Stimulated activated naive CD8-positive, alpha-beta T cell treated with anti-CD3 and anti-CD28 coated beads, Interleukin-15, Interleukin-2, amounts not matched to agents 100 ng/mL and 50 ng/mL, for 24 hours (primary cell): ENCODE data around the gene PARD3B.
"Not testable (repeated sequence)": the region's sequence is repeated elsewhere in the genome, so short reads cannot be mapped to it uniquely, and the experiment has no call there.

Experiments used
- H3K27ac Mint-ChIP-seq: one replicate; pipeline ENCODE4 v1.8.0; 2021; ENCODE audit warnings: mild to moderate bottlenecking, mixed read lengths
- H3K27me3 Mint-ChIP-seq: one replicate; pipeline ENCODE4 v1.8.0; 2021; ENCODE audit warnings: mixed read lengths
- H3K36me3 Mint-ChIP-seq: one replicate; pipeline ENCODE4 v1.8.0; 2021; ENCODE audit warnings: low read depth, mixed read lengths
- H3K4me1 Mint-ChIP-seq: one replicate; pipeline ENCODE4 v1.8.0; 2021; ENCODE audit warnings: low read depth, mixed read lengths
- H3K4me3 Mint-ChIP-seq: one replicate; pipeline ENCODE4 v1.8.0; 2021; ENCODE audit warnings: mild to moderate bottlenecking, mixed read lengths
- H3K9me3 Mint-ChIP-seq: one replicate; pipeline ENCODE4 v1.8.0; 2021; ENCODE audit warnings: mixed read lengths

PARD3B gene

GRCh38 chr2:204529795-204530463 lies 15.3 kb upstream of the PARD3B start:
- Mint-ChIP-seq H3K4me1 (no peaks in the 10 kb centered on the region), H3K9me3 (no peaks in the 10 kb centered on the region), H3K4me3 (no peak overlapping the region), H3K36me3 (no peaks in the 10 kb centered on the region), H3K27me3 (no peaks in the 10 kb centered on the region), H3K27ac (no peak overlapping the region)

DNA sequence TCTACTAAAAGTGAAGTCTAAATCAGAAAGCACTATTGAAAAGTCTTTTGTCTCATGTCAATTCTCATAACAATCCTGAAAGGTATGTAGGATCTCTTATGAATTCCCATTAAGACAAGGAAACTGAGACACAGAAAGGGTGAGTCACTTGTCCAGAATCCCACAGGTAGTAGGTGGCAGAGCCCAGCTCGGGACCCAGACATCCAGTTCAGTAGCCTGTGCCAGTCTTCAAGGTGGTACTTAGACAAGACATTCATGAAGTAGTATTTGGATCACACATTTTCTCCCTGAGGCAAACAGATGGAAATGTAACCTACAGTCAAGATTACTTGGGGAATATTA lies 14.8 kb upstream of the PARD3B start:
- Mint-ChIP-seq H3K27me3 (no peaks in the 10 kb centered on the region), H3K9me3 (no peaks in the 10 kb centered on the region), H3K27ac (no peak overlapping the region), H3K36me3 (no peaks in the 10 kb centered on the region), H3K4me1 (no peaks in the 10 kb centered on the region), H3K4me3 (no peak overlapping the region)

GRCh38 chr2:204533629-204534370 lies 11.5 kb upstream of the PARD3B start:
- H3K4me3 Mint-ChIP-seq = no peak overlapping the region
- H3K9me3 Mint-ChIP-seq = no peaks in the 10 kb centered on the region
- no peaks in the 10 kb centered on the region for H3K4me1 Mint-ChIP-seq
- H3K36me3 Mint-ChIP-seq = no peaks in the 10 kb centered on the region
- no peaks in the 10 kb centered on the region for H3K27me3 Mint-ChIP-seq
- H3K27ac Mint-ChIP-seq = no peak overlapping the region

GRCh38 chr2:204535356-204535755 lies 9.9 kb upstream of the PARD3B start:
- Mint-ChIP-seq H3K27me3 (no peaks in the 10 kb centered on the region), H3K36me3 (no peaks in the 10 kb centered on the region), H3K9me3 (no peaks in the 10 kb centered on the region), H3K4me3 (no peak overlapping the region), H3K4me1 (no peaks in the 10 kb centered on the region), H3K27ac (no peak overlapping the region)

DNA sequence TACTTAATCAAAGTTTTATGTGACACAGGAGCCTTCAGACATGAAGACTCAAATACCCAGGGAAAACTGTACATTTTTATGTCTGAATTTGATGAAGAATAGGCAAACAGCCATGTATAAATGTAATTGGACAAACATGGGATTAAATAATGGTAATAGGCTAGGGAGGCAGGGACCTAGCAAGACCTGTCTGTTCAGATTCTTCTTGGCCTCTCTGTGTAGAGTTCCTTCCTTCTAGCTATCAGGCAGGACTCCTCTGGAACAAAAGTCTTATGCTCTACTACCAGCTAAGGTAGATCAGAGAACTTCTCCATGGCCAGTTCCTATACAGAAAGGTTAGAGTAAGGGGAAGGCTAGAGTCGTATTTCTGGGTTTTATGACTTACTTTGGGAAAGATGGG lies 9.5 kb upstream of the PARD3B start:
- H3K9me3 Mint-ChIP-seq = no peaks in the 10 kb centered on the region
- H3K4me3 Mint-ChIP-seq = no peak overlapping the region
- H3K36me3 Mint-ChIP-seq = no peaks in the 10 kb centered on the region
- H3K27ac Mint-ChIP-seq = no peak overlapping the region
- H3K4me1 Mint-ChIP-seq = no peaks in the 10 kb centered on the region
- no peaks in the 10 kb centered on the region for H3K27me3 Mint-ChIP-seq

DNA sequence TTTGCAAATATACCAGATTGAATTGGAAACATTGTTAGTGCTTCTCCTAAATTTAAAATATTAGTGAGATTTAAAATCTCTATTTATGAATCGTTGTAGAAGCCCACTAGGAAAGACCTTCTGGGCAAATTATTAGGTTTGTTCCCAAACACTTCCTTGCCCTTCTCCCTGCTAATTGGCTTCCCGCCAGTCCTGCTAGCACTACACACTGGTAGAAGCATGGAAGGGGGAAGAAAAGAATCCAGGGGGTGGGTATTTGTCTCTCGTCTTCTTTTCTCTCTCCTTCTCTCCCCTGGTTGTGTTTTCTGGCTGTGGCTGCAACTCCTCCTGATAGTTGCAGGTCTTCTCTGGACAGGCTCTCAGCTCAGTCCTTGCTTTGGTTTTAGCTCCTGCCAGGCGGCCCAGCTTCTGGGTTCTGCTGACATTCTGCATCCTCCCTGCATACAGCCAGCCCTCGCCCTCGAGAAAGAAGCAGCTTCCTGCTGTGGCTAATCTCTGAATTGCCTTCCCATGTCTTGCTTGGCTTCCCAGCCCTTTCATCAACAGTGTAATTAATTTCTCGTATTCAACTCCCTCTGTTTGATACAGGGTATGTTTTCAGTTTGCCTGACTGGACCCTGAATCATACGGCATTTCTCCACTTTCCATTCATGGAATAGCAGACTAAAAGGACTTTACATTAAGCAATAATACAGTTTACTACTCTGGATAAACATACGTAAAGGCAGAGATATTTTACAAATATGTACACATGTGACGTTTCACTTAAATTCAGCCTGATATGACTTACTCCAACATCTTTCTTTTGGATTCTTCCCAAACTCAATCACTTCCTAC lies 6.9 kb upstream of the PARD3B start:
- H3K4me1 Mint-ChIP-seq = no peaks in the 10 kb centered on the region
- no peak overlapping the region for H3K4me3 Mint-ChIP-seq

DNA sequence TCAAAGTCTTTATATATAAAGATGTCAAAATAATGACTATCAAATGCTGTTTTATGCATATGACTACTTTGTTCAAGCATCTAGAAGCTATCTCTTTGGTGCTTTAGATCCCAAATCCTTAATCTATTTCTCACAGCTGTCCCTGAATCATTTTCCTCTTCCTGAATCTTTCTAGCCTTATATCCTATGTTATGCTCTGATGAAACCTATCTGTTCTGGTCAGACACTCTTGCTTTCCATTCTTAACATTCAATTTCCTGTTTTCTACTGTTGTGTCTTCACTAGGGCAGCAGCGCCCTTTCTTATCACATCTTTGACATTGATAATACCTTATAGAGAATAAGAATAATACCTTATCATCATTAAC lies 6.3 kb upstream of the PARD3B start:
- no peaks in the 10 kb centered on the region for H3K4me1 Mint-ChIP-seq
- H3K9me3 Mint-ChIP-seq = no peaks in the 10 kb centered on the region
- H3K27ac Mint-ChIP-seq = no peak overlapping the region
- peaks cover 20% of the 10 kb centered on the region for H3K27me3 Mint-ChIP-seq
- no peak overlapping the region for H3K4me3 Mint-ChIP-seq
- no peaks in the 10 kb centered on the region for H3K36me3 Mint-ChIP-seq

More for the DNA sequence above, 6.9 kb upstream of the PARD3B start:
- Mint-ChIP-seq H3K9me3 (no peaks in the 10 kb centered on the region), H3K27me3 (peaks cover 14% of the 10 kb centered on the region), H3K36me3 (no peaks in the 10 kb centered on the region), H3K27ac (no peak overlapping the region)

DNA sequence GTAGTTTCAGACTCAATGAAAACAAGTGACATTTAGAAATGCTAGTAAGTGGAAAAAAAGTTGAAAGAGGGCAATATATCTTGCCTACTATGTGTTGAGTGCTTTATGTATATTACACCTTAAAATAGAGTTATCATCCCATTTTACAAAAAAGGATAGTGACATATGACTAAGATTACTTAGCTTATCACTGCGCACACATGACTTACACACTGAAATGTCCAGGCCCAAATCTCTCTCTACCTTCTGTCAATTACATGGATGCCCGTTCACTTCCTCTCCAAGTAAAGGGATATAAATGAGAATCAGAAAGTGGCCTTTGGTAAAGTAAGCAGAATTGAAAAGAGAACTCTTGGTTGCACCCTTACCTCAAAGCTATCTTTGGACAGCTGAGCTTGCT lies 3.6 kb upstream of the PARD3B start:
- H3K27ac Mint-ChIP-seq = no peak overlapping the region
- peaks cover 38% of the 10 kb centered on the region for H3K27me3 Mint-ChIP-seq
- peaks cover 15% of the 10 kb centered on the region for H3K4me1 Mint-ChIP-seq
- no peaks in the 10 kb centered on the region for H3K9me3 Mint-ChIP-seq
- H3K36me3 Mint-ChIP-seq = no peaks in the 10 kb centered on the region
- no peak overlapping the region for H3K4me3 Mint-ChIP-seq

GRCh38 chr2:204542982-204543608 lies 2.2 kb upstream of the PARD3B start:
- Mint-ChIP-seq H3K9me3 (no peaks in the 10 kb centered on the region), H3K4me3 (no peak overlapping the region), H3K4me1 (peaks cover 15% of the 10 kb centered on the region), H3K27ac (no peak overlapping the region), H3K36me3 (no peaks in the 10 kb centered on the region), H3K27me3 (peaks cover 41% of the 10 kb centered on the region)

DNA sequence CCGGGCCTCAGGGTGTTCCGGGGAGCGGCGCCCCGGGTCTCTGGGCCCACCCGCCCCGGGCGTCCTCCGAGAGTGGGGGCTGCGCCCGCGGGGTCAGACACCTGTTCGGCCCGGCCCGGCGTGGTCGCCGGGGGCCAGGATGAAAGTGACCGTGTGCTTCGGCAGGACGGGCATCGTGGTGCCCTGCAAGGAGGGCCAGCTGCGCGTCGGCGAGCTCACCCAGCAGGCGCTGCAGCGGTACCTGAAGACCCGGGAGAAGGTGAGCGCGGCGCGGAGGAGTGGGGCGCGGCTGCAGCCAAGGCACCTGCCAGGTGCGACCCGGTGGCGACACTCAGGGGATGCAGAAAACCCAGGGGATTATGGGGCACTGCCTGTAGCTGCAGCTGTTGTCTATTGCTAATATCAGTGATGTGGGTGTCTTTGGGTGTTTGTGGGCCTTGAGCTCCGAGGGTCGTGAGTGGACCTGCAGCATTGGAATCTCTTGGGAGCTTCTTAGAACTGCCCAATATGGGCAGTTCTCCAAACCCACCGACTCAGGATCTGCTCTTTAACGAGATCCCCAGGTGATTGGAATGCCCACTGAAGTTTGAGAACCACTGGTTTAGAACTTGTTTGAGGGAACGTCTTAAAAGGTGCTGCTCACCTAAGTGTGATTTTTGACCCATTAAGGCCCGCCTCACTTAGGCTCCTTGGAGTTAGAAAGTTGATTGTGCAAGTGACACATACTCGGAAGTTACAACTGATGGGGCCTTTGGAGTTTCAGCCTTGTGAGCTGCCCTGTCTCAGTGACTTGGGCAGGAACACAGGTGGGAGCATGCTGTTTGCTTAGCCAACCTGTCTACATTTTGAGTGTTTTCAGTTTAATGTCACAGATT lies 823 bp downstream of the PARD3B start:
- Mint-ChIP-seq H3K4me1 (peaks cover 15% of the 10 kb centered on the region), H3K4me3 (peak overlapping the region; percentile 70), H3K36me3 (no peaks in the 10 kb centered on the region), H3K27me3 (peaks cover 49% of the 10 kb centered on the region), H3K27ac (no peak overlapping the region), H3K9me3 (no peaks in the 10 kb centered on the region)

- Mint-ChIP-seq H3K4me1 (peaks cover 5% of the 10 kb centered on the region), H3K27me3 (peaks cover 18% of the 10 kb centered on the region), H3K36me3 (no peaks in the 10 kb centered on the region), H3K27ac (no peak overlapping the region), H3K4me3 (no peak overlapping the region), H3K9me3 (no peaks in the 10 kb centered on the region)
Observed at GRCh38 chr2:204550751-204551511, 5.7 kb downstream of the PARD3B start.

DNA sequence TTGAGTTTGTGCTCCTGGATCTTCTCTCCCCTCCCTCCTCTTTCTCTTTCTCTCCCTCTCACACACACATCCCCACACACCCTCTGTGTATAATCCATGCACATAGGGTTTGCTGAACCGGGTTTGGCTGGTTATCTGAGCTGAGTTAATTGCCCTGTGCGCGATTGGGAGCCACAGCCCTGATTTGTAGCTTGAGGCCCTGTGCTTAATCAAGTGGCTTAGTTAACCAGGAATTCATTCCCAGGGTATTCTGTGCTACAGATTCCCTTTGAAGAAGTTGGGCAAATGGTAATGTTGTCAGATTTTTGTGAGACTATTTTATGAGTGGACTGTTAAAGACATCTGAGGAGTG lies 6.2 kb downstream of the PARD3B start:
- Mint-ChIP-seq H3K27me3 (peaks cover 12% of the 10 kb centered on the region), H3K4me1 (no peaks in the 10 kb centered on the region), H3K36me3 (no peaks in the 10 kb centered on the region), H3K4me3 (no peak overlapping the region), H3K27ac (no peak overlapping the region), H3K9me3 (no peaks in the 10 kb centered on the region)

GRCh38 chr2:204557604-204558003 lies 12.3 kb downstream of the PARD3B start:
- H3K9me3 Mint-ChIP-seq = peaks cover 6% of the 10 kb centered on the region
- H3K27me3 Mint-ChIP-seq = no peaks in the 10 kb centered on the region
- no peak overlapping the region for H3K27ac Mint-ChIP-seq
- no peaks in the 10 kb centered on the region for H3K36me3 Mint-ChIP-seq
- no peak overlapping the region for H3K4me3 Mint-ChIP-seq
- H3K4me1 Mint-ChIP-seq = no peaks in the 10 kb centered on the region

DNA sequence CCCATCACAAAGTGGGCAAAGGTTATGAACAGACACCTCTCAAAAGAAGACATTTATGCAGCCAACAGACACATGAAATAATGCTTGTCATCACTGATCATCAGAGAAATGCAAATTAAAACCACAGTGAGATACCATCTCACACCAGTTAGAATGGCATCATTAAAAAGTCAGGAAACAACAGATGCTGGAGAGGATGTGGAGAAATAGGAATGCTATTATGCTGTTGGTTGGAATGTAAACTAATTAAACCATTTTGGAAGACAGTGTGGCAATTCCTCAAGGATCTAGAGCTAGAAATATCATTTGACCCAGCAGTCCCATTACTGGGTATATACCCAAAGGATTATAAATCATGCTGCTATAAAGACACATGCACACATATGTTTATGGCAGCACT lies 14.1 kb downstream of the PARD3B start:
- not testable (repeated sequence) for H3K4me3 Mint-ChIP-seq, H3K36me3 Mint-ChIP-seq, H3K27ac Mint-ChIP-seq, H3K4me1 Mint-ChIP-seq, H3K9me3 Mint-ChIP-seq, H3K27me3 Mint-ChIP-seq
